Stimulated activated CD8-positive, alpha-beta memory T cell treated with anti-CD3 and anti-CD28 coated beads, Interleukin-15, amount 100 ng/mL, for 4 hours (primary cell): ENCODE results near the gene NDST1.
A peak's percentile ranks its signal among the peaks of the same experiment; 100 is the strongest.
"Not testable (repeated sequence)": the region's sequence is repeated elsewhere in the genome, so short reads cannot be mapped to it uniquely, and the experiment has no call there.

Source experiments
- DNase-seq, 2 donors: peaks; one replicate each; pipeline ENCODE4 v3.0.0-alpha.2; 2020; ENCODE audit warnings: low read depth in 2 of 2

NDST1 gene

DNA sequence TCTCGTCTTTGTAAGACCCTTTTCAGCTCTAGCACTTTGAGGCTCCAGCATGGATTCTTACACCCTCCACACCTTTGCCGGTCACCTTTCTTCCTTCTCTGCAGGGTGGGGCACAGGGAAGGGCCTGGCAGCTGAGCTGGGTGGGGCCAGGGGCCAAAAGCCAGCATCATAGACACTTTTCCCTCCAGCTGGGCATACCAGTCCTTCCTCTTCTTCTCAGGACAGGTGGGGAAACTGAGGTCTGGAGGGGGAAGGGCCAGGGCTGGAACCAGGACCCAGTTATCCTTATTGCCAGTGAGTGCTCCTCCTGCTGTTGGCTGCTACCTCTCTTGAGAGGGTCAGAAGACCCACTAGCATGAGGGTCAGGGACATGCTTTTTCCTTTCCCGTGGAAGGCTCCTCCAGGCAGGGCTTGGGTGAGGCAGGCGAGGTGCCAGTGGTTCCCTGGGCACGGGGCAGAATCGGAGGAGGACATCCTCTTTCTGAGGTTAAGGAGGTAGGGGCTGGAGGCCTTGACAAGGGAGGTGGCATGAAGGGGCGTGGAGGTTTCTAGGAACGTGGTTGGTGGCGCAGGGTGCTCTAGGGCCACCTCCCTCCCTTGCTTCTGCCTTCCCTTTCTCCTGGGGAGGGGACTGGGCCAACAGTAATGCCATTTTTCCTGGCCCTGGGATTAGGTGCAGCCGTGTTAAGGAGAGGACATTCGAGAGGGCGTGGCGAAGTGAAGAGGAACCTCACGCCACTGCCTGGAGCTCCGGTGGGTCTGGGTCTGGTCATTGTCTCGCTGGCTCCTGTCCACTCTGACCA, at the start of gene NDST1:
Gene NDST1, plus strand, starts transcription at position 658 of the 803 bp plus-strand sequence. CDS start 13,124 bp downstream, outside the sequence.
- DNase-seq: no peak

DNA sequence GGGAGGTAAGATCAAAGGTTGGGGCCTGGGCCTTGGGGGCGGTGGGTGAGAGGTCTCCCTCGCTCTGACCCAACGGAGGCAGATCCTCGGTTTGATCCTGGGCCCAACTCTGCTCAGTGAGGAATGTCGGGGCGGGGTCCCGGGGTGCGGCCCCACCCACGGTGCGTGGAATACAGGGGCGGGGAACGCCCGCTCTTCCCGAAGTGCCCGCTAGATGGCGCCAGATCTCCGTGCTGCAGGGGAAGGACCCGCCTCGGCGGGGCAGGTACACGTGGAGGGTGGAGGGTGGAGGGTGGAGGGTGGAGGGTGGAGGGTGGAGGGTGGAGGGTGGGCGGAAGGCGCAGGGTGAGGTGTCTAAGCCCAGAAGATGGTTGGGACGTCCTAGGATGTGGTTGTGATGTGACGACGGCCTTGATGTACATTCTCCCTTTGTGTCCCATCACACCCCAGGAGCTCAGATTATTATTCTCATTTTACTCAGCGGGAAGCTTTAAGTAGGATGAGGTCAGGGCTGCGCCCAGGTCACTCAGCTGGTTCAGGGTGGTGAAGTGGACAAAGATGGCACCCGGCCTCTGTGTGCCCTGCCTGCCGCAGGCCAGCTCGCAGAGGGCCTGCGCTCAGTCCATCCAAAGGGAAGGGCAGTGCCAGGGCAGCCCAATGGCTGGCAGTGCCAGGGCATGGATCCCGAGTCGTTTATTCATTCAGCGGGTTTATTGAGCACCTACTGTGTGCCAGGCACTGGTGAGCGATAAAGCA, 49.0 kb upstream of the NDST1 start:
- DNase-seq: peak; percentile 66 to 69

- DNase-seq: no peak
Observed at GRCh38 chr5:150460781-150461180, 47.1 kb upstream of the NDST1 start.

GRCh38 chr5:150461231-150461630, 46.7 kb upstream of the NDST1 start:
- DNase-seq: no peak

GRCh38 chr5:150464554-150465012, 43.3 kb upstream of the NDST1 start:
- no peak for DNase-seq

GRCh38 chr5:150465927-150466326, 42.0 kb upstream of the NDST1 start:
- DNase-seq: no peak

GRCh38 chr5:150468206-150468605, 39.7 kb upstream of the NDST1 start:
- no peak for DNase-seq

GRCh38 chr5:150469718-150470469, 38.0 kb upstream of the NDST1 start:
- no peak for DNase-seq

DNA sequence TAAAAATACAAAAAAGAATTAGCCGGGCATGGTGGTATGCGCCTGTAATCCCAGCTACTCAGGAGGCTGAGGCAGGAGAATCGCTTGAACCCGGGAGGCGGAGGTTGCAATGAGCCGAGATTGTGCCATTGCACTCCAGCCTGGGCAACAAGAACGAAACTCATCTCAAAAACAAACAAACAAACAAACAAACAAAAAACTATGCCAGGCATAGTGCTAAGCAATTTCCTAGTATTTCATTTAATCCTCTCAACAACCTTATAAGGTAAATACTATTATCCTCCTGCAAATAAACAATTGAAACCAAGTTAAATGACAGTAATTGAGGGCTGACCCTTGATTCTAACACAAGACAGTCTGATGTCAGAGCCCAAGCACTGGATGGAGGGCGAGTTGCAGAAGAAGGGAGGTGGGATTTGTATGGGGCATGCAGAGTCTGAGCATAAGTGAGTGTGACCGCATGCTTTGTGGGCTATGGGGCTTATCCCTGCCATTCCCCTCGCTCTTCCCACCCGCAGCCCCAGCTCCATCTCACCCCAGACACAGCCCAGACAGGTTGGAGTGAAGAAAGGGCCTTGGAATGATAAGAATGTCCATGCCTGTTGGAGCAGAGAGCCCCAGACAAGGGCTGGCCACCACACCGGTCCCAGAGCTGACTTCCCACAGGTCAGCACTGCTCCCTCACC, 34.1 kb upstream of the NDST1 start:
- no peak for DNase-seq

- not testable (repeated sequence) for DNase-seq
Observed at GRCh38 chr5:150476568-150476967, 31.4 kb upstream of the NDST1 start.

DNA sequence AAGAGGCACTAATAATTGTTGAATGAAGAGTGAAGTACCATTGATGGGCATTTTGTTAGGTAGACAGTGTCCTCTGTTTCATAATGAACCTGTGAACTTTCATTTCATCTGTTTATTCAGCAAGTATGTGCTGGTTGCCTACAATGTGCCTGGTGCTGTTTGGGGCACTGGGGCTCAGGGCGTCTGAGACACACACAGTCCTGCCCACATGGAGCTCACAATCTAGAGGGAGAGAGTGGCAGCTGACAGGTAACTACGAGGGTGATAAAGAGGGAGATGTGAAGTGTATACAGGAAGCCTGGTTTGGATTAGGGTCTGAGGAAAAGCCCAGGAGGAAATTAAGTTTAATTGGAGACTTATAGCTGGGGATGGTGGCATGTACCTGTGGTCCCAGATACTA, 28.5 kb upstream of the NDST1 start:
- DNase-seq: no peak

DNA sequence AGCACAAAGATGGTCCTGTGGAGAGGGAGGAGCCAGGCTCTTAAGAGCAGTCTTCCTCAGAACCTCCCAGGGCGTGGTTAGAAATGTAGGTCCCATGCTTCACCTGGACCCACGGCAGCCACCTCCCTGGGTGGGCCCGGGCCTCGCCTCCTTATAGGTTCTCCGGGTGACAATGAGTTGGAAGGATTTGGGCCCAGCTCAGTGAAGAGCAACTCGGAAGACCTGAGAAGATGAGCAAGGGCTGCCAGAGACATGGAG, 26.3 kb upstream of the NDST1 start:
- no peak for DNase-seq

GRCh38 chr5:150481972-150482406, 25.9 kb upstream of the NDST1 start:
- no peak for DNase-seq

- no peak for DNase-seq
Observed at GRCh38 chr5:150484964-150485692, 22.8 kb upstream of the NDST1 start.

- peak in 1 of 2 donors; percentile 10 for DNase-seq
Observed at GRCh38 chr5:150485693-150486401, 22.1 kb upstream of the NDST1 start.

DNA sequence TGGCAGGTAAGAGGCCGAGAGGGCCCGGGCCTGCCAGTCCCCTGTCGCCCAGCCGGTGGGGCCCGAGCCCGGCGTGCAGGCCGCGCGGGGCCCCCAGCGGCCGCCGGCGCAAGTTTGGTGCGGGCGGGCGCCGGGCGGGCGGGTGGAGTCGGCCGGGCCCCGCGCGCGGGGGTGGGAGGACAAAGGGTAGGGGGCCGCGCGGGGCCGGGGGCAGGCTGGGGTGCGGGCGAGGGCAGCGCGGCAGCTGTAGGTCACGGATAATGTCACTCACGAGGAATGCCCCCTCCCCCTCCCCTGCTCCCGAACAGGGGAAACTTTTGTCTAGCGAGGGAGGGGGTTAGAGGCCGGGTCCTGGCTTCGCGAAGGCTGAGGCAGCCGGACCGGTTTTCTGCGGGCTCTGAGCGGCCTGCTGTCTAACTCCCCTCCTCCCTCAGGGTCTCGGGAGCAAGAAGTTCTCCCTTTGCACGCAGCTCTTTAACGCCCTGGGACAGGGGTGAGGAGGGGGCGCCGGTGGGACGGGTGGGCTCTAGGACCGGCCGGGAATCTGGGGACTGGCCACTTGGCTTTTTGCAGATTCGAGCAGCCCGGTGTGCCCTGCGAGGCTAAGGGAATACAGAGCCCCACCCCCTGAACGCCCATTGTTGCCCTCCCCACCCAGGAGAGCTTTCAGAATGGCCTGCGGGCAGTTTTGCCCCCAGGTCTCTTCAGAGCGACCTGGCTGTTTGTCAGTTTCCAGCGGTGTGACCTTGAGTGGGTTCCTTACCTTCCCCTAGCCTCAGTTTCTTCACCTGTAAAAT, 21.3 kb upstream of the NDST1 start:
- peak; percentile 3 to 7 for DNase-seq

DNA sequence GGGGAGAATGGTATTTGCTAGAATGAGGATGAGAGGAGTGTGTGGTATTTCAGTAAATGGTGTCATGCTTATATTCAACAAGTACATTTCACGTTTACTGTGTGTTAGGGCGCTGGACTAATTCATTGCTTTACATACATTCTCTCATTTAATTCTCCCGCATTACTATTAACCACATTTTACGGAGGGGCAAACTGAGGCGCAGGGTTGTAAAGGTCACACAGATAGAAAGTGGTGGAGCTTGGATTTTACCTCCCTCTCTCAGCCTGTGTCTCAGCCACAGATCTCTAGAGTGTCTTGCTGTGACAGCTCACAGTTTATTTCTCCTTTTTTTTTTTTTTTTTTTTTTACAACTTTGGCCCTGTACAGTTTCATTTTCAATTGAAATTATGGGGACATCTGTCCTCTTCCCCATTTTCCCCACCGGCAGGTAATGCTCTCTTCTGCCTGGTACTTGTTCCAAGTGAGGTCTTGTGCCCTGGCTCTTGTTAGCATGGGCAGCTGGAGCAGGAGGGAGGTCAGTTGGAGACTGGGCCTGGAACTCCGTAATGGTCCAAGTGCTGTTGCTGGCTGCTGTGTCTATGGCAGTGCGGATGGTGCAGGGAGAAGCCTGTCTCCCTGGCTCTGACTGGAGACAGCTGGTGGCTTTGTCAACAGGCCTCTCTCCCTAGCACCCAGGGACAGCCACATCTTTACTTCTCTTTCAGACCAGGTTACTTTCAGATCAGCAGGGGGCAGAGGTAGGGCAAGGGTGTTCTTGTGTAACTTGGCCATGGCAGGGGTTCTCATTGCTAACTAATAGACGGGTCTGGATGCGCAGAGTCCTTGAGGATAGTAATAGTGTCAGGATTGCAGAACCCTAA, 20.5 kb upstream of the NDST1 start:
- no peak for DNase-seq

DNA sequence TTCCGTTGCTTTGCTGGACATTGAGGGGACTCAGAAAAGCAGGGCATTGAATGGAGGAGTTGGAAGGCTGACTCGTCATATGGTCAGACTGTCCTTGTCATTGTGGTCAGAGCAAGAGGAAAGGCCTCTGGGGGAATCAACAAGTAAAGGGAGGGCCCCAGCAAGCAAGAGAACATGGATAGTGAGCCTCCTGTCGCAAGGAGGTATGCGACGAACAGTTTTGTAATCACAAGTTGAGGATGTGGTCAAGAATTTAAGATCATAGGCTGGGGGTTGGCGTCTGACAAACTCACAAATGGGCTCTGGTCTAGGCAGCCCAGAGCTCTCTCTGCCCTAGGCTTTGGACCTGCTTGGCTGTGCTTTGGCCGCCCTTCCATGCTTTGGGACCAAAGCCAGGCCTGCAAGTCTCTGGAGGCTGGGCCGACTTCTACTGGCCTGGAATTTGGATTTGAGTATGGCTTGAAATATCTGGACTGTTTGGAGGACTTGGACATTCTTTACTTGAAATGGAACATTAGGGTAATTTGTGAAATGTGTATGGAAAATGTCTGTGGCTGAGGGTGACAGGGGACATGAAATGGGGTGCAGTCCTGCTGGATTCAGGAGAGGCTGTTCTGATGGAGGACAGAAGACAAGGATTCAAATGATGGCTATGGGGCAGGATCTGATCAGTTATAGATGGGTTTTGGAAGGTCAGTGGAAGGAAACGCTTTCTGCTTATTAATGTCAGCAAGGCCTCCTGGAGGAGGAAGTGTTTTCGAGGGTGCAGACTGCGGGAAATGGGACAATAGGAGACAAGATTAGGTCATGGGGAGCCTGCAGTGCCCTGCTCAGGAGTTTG, 19.2 kb upstream of the NDST1 start:
- no peak for DNase-seq
